ENCODE measurements around the gene OR4F15.
"Not testable (repeated sequence)": the region's sequence is repeated elsewhere in the genome, so short reads cannot be mapped to it uniquely, and the experiment has no call there.

Gene OR4F15

GRCh38 chr15:101811902-101812301 is at the start of gene OR4F15:
TSS of gene OR4F15 (plus strand) at chr15:101812202. CDS start at chr15:101818187, 5,985 bp downstream.
- no peak for DNase-seq

- DNase-seq, result not testable (repeated sequence)
Observed at GRCh38 chr15:101764669-101765339, 47.2 kb upstream of the OR4F15 start.

GRCh38 chr15:101765340-101765671 is 46.7 kb upstream of the OR4F15 start:
- DNase-seq, result not testable (repeated sequence)

GRCh38 chr15:101765772-101766456 is 46.1 kb upstream of the OR4F15 start:
- DNase-seq, result no peak

GRCh38 chr15:101767083-101767640 is 44.8 kb upstream of the OR4F15 start:
- DNase-seq, result not testable (repeated sequence)

- DNase-seq, result no peak
Observed at GRCh38 chr15:101772921-101773320, 39.1 kb upstream of the OR4F15 start.

- DNase-seq, result no peak
Observed at GRCh38 chr15:101773496-101774100, 38.4 kb upstream of the OR4F15 start.

- DNase-seq, result no peak
Observed at GRCh38 chr15:101775136-101775535, 36.9 kb upstream of the OR4F15 start.

- DNase-seq, result not testable (repeated sequence)
Observed at GRCh38 chr15:101778576-101778975, 33.4 kb upstream of the OR4F15 start.

- DNase-seq, result not testable (repeated sequence)
Observed at GRCh38 chr15:101780225-101780624, 31.8 kb upstream of the OR4F15 start.

GRCh38 chr15:101781928-101782327 is 30.1 kb upstream of the OR4F15 start:
- no peak for DNase-seq

- DNase-seq, result no peak
Observed at GRCh38 chr15:101784644-101785043, 27.4 kb upstream of the OR4F15 start.

GRCh38 chr15:101786422-101786821 is 25.6 kb upstream of the OR4F15 start:
- DNase-seq, result not testable (repeated sequence)

- DNase-seq, result not testable (repeated sequence)
Observed at GRCh38 chr15:101788001-101788400, 24.0 kb upstream of the OR4F15 start.

- DNase-seq, result not testable (repeated sequence)
Observed at GRCh38 chr15:101788503-101789269, 23.3 kb upstream of the OR4F15 start.

- not testable (repeated sequence) for DNase-seq
Observed at GRCh38 chr15:101790748-101791147, 21.3 kb upstream of the OR4F15 start.

GRCh38 chr15:101793981-101794380 is 18.0 kb upstream of the OR4F15 start:
- not testable (repeated sequence) for DNase-seq

GRCh38 chr15:101795455-101795854 is 16.5 kb upstream of the OR4F15 start:
- no peak for DNase-seq

GRCh38 chr15:101799665-101800064 is 12.3 kb upstream of the OR4F15 start:
- no peak for DNase-seq

- no peak for DNase-seq
Observed at GRCh38 chr15:101801048-101801447, 11.0 kb upstream of the OR4F15 start.

- DNase-seq, result no peak
Observed at GRCh38 chr15:101803209-101803608, 8.8 kb upstream of the OR4F15 start, which contains the start of gene OR4F6. TSS of gene OR4F6 (plus strand) at chr15:101803509. CDS start at chr15:101805720, 2,211 bp downstream.

- DNase-seq, result no peak
Observed at GRCh38 chr15:101803676-101804075, 8.3 kb upstream of the OR4F15 start.

- no peak for DNase-seq
Observed at GRCh38 chr15:101804375-101804774, 7.6 kb upstream of the OR4F15 start.
